Osteoblast (primary cell): ENCODE results near the gene DUSP16. TPM values are rescaled to one million over a fixed set of nuclear protein-coding genes. Genes with fewer than 3 reads are reported as not detected.

ENCODE experiments used
- DNase-seq: peaks from one replicate; pipeline ENCODE4 v3.0.0; 2011; ENCODE audit warnings: low spot score, mixed read lengths; ENCODE audit not compliant: insufficient read length; ENCODE audit errors: missing footprints
- H2AFZ ChIP-seq: 2 replicates; pipeline ENCODE4 v1.6.0; 2011; ENCODE audit warnings: mild to moderate bottlenecking, low read length
- H3K27ac ChIP-seq: 2 replicates; pipeline ENCODE4 v1.5.1; 2011; ENCODE audit warnings: mild to moderate bottlenecking, low read depth, low read length, moderate library complexity
- H3K27me3 ChIP-seq: 2 replicates; pipeline ENCODE4 v1.6.0; 2012; ENCODE audit warnings: mild to moderate bottlenecking, control low read depth, inconsistent platforms, low read length, moderate library complexity; ENCODE audit not compliant: insufficient read depth
- H3K36me3 ChIP-seq: 2 replicates; pipeline ENCODE4 v1.5.1; 2011; ENCODE audit warnings: mild to moderate bottlenecking, low read length, control low read depth, moderate library complexity; ENCODE audit not compliant: insufficient read depth
- H3K4me1 ChIP-seq: 2 replicates; pipeline ENCODE4 v1.5.1; 2011; ENCODE audit warnings: mild to moderate bottlenecking, low read length, control low read depth, moderate library complexity; ENCODE audit not compliant: insufficient read depth
- H3K4me2 ChIP-seq: 2 replicates; pipeline ENCODE4 v1.6.0; 2011; ENCODE audit warnings: mild to moderate bottlenecking, low read length; ENCODE audit not compliant: insufficient read depth
- H3K4me3 ChIP-seq: fragments of 200-600 bp; sonication (generic); 3 replicates; pipeline ENCODE4 v1.5.1; 2012; ENCODE audit warnings: mild to moderate bottlenecking, low read length, inconsistent platforms; ENCODE audit not compliant: insufficient read depth
- H3K79me2 ChIP-seq: 2 replicates; pipeline ENCODE4 v1.6.0; 2012; ENCODE audit warnings: mild to moderate bottlenecking, low read length, control low read depth, inconsistent platforms; ENCODE audit not compliant: insufficient read depth
- H3K9me3 ChIP-seq: 2 replicates; pipeline ENCODE4 v1.5.1; 2011; ENCODE audit warnings: low read depth, low read length, control low read depth
- H4K20me1 ChIP-seq: 2 replicates; pipeline ENCODE4 v1.6.0; 2012; ENCODE audit warnings: mild to moderate bottlenecking, low read length, control low read depth; ENCODE audit not compliant: insufficient read depth
- total RNA-seq: library from RNA; depleted of rRNA; stranded (reverse); fragments of >200 nt; gene quantifications from 2 replicates; pipeline ENCODE4 v1.2.3, GENCODE V29; 2012
- TF ChIP-seq, protein P1 (sequence below): IDR thresholded peaks from 2 replicates; pipeline ENCODE4 v1.5.1; 2011; ENCODE audit warnings: mild to moderate bottlenecking, low read depth, low read length, moderate library complexity; ENCODE audit errors: extremely low read depth

Gene DUSP16
- total RNA-seq, 1 donor: 5.1 TPM

DNA sequence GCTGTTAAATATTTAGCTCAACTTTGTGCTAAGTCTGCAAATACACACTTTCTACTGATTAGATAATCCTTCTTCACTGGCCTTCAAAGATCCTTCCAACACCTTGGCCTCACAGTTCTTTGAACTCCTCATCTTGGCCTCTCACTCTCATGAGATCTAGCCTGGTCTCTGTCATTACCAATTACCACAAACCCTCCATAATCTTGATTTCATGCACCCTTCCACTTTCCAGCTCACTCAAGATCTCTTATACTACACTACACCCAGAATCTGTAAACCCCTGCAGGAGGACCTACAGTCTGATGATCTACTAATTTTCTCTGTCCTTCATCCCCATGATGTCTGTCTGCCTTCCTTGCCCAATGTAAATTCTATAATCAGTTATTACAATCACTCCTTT lies 71.1 kb downstream of the DUSP16 start:
- Histone ChIP-seq H3K36me3 (no peaks in the 10 kb centered on the region), H3K4me3 (no peak overlapping the region), H3K4me1 (no peaks in the 10 kb centered on the region), H3K4me2 (no peak overlapping the region), H3K27ac (no peak overlapping the region), H3K79me2 (no peaks in the 10 kb centered on the region), H3K27me3 (no peaks in the 10 kb centered on the region), H3K9me3 (no peaks in the 10 kb centered on the region), H2AFZ (no peak overlapping the region), H4K20me1 (peaks cover 3% of the 10 kb centered on the region)
- TF ChIP-seq, protein P1, sequence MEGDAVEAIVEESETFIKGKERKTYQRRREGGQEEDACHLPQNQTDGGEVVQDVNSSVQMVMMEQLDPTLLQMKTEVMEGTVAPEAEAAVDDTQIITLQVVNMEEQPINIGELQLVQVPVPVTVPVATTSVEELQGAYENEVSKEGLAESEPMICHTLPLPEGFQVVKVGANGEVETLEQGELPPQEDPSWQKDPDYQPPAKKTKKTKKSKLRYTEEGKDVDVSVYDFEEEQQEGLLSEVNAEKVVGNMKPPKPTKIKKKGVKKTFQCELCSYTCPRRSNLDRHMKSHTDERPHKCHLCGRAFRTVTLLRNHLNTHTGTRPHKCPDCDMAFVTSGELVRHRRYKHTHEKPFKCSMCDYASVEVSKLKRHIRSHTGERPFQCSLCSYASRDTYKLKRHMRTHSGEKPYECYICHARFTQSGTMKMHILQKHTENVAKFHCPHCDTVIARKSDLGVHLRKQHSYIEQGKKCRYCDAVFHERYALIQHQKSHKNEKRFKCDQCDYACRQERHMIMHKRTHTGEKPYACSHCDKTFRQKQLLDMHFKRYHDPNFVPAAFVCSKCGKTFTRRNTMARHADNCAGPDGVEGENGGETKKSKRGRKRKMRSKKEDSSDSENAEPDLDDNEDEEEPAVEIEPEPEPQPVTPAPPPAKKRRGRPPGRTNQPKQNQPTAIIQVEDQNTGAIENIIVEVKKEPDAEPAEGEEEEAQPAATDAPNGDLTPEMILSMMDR: no peak
- DNase-seq: no peak

DNA sequence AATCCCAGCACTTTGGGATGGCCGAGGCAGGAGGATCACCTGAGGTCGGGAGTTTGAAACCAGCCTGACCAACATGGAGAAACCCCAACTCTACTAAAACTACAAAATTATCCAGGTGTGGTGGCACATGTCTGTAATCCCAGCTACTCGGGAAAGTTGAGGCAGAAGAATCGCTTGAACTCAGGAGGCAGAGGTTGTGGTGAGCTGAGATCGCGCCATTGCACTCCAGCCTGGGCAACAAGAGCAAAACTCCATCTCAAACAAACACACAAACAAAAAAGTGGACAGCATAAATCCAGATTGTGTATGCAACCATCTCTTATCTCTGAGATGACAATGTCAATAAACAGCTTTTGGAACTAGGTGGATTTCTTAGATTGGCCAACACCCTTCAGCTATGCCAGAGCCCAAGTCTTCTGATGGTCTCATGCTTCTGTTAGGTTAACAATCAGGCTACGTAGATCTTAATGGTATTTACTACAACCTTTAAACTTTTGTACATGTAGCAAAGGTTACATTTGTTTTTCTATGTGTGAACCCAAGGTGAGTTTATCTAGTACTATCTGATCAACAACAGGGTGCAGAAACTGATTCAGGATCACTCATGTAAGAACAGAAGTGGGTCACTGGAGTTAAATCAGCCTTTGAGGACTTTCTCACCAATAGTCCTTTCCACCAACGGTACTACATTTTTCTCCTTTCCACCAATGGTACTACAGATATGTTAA lies 73.7 kb downstream of the DUSP16 start:
- TF ChIP-seq, protein P1: no peak
- Histone ChIP-seq H2AFZ (no peak overlapping the region), H3K79me2 (no peaks in the 10 kb centered on the region), H3K27me3 (no peaks in the 10 kb centered on the region), H3K9me3 (no peaks in the 10 kb centered on the region), H3K4me1 (no peaks in the 10 kb centered on the region), H3K27ac (no peak overlapping the region), H3K4me3 (no peak overlapping the region), H3K4me2 (no peak overlapping the region), H4K20me1 (no peaks in the 10 kb centered on the region), H3K36me3 (no peaks in the 10 kb centered on the region)
- DNase-seq: no peak

DNA sequence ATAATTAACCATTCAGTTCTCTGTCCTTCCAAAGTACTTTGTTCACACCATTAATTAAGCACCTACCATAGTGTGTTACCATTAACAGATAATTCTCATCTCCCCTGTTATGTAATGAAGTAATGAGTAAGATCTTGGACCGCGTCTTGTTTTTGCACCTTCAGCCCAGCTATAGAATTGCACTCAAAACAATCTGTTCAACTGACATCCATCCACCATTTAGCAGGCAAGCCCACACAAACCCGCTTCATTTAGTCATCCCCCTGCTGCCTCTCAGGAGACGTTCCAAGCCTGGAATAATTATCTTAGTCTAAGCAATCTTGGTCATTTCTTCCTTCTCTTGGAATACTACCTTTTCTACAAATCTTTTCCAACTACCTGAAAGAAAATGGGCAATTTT lies 74.4 kb downstream of the DUSP16 start:
- Histone ChIP-seq H3K4me2 (no peak overlapping the region), H3K79me2 (no peaks in the 10 kb centered on the region), H4K20me1 (no peaks in the 10 kb centered on the region), H3K9me3 (no peaks in the 10 kb centered on the region), H3K27ac (no peak overlapping the region), H2AFZ (no peak overlapping the region), H3K27me3 (no peaks in the 10 kb centered on the region), H3K36me3 (no peaks in the 10 kb centered on the region), H3K4me3 (no peak overlapping the region), H3K4me1 (no peaks in the 10 kb centered on the region)
- TF ChIP-seq, protein P1: no peak
- DNase-seq: no peak

DNA sequence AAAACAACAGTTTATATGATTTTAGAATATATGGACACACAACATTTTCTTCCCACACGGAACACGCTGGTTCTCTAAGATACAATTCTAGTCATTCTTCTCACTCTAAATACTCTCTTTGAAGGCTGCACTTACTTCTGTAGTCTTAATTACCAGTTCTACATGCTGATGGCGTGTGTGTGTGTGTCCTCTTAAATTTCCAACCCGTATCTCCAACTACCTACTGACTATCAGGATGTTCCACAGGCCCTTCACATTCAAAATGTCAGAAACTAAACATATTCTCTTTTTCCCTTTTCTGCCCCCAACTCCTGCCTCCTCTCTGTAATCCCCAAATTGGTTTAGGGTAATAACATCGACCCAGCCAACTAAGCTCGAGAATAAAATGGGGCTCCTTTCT lies 75.2 kb downstream of the DUSP16 start:
- TF ChIP-seq, protein P1: no peak
- no peaks in the 10 kb centered on the region for H3K9me3 ChIP-seq
- H3K4me1 ChIP-seq: no peaks in the 10 kb centered on the region
- H4K20me1 ChIP-seq: no peaks in the 10 kb centered on the region
- no peak overlapping the region for H3K4me2 ChIP-seq
- H2AFZ ChIP-seq: no peak overlapping the region
- no peaks in the 10 kb centered on the region for H3K79me2 ChIP-seq
- no peaks in the 10 kb centered on the region for H3K27me3 ChIP-seq
- H3K36me3 ChIP-seq: no peaks in the 10 kb centered on the region
- no peak for DNase-seq
- no peak overlapping the region for H3K27ac ChIP-seq
- no peak overlapping the region for H3K4me3 ChIP-seq
